HG03442 (cell line): Measurements from ENCODE around the gene SNX3.

ENCODE experiments used
- ATAC-seq: cut with Tn5 transposase; IDR thresholded peaks from one replicate; pipeline ENCODE4 v1.9.1; 2021; ENCODE audit warnings: mild to moderate bottlenecking, moderate library complexity; ENCODE audit not compliant: unreplicated experiment

Gene SNX3

DNA sequence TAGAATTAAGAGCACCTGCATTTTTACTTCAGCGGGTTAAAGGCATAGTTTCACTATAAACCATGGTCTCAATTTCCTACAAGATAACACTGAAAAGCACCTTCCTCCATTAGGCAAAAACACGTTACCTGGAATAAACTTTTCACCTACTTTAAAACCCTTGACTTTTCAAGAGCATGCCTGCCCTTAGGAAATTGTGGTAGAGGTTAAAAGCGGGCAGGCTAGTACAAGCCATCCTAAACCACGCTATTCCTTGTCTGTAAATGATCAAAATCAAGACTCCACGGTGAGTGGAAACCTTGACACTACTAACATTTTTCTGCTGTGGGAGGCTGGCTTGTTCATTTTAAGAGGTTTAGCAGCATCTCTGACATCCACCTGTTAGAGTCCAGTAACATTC is 51.1 kb downstream of the SNX3 start:
- ATAC-seq: no peak

DNA sequence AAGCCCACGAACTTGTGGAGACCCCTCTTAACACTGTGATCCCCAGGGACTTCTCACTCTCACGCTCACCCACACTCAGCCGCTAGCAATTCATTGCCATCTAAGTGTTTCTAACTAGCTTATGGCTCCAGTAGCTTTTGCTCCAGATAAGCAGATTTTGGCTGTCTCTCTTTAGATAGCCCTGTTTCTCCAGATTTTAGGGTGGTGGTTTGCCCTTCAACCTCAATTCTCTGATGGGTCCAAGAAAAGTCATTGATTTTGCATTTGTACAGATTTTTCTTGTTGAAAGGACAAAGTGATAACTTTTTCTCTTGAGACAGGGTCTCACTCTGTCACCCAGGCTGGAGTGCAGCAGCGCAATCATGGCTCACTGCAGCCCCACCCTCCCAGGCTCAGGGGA is 53.8 kb downstream of the SNX3 start:
- ATAC-seq: no peak

DNA sequence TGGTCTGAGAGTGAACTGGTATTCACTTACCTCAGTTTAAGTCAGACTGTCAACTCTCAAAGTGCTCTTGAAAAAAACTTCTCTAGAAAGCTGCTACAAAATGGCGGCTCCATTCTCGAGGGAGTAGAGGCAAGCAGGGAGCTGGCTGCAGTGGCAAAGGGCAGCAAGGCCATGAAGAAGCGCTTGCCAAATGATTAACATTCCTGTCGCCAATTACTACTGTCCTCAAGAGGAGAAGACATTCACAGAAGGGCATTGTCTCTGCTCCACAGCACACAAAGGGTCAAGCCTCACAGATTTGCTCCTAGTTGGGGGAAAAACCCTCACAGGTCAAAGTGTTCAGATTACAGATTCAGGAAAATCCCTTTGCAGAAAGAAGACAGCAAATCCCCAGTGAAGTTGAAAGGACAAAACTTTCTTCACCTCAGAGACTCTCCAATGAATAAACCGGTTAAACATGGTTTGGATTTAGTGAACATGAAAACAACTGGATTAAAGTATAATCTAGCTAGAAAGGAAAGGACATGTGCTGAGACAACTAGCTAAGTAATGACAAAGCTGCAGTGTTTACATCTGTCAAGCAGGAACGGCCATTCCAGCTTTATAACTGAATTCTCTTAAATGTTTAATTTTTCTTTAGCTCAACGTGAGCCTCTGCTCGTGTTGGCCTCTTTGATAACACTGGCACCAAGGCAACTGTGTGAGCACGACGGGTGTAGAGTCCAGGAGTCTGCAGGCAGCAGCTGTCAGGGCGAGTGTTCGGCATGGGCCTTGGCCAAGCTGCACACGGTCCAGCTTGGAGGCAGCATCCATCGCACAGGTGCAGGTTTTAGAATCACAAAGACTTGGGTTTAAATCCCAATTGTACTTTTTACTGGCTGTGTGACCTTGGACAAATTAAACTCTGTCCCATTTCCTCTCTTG is 57.4 kb downstream of the SNX3 start:
- no peak for ATAC-seq

DNA sequence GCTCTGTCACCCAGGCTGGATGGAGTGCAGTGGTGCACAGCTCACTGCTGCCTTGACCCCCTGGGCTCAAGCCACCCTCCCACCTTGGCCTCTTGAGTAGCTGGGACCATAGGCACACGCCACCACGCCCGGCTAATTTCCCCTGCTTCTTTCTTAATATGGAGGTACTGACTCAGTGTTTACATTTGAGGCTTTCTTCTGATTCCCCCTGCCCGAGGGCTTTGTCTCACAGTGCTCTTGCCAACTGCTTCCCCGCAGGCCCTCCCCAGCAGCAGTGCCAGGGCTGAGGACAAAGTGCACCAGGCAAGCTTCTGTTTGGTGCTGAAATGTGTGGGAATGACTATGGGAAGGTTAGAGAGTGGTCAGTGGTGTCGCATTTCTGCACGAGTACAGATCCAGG is 60.2 kb downstream of the SNX3 start:
- no peak for ATAC-seq

DNA sequence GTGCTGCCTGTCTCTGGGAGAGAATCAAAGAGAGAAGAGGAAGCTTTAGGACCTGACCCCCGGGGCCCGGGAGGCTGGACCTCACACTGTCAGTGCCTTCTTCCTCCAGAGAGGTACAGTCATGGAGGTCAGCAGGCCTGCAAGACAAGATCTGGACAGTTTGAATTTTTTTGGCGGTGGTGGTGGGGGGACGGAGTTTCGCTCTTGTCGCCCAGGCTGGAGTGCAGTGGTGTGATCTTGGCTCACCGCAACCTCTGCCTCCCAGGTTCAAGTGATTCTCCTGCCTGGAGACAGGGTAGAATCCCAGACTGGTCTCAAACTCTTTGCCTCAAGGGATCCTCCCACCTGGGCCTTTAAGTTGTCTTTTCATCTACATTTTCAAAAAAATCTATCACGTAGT is 60.7 kb downstream of the SNX3 start:
- ATAC-seq: no peak

DNA sequence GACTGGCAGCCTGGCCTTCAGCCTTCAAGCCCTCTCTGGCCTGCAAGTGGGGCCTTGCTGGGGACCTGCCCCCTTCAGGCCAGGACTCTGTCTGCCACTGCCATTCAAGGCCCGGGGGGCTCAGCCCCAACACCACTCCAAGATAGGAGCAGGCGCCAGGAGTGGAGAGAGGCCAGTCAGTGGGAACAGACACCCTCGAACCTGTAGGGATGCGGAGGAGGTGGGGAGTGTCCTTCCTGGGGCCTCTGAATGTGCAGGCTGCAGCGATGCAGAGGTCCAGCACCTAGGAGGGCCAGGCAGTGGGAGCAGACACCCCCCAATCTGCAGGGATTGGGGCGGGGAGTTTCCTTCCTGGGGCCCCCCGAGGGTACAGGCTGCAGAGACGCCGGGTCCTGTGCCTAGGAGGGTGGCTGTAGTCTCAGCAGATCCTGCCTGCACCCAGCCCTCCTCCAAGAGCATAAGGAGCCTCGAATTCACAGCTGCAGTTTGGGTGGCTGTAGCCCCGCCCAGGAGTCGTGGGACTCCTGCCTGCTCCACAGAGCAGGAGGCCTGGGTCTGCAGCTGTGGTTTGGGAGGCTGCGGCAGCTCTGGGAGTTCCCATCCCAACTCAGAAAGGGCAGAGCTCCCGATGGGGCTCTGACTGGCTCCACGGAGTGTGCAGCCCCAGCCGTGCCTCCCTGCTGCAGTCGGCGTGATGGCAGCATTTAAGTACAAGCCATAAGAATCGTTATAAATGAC is 61.9 kb downstream of the SNX3 start:
- no peak for ATAC-seq

DNA sequence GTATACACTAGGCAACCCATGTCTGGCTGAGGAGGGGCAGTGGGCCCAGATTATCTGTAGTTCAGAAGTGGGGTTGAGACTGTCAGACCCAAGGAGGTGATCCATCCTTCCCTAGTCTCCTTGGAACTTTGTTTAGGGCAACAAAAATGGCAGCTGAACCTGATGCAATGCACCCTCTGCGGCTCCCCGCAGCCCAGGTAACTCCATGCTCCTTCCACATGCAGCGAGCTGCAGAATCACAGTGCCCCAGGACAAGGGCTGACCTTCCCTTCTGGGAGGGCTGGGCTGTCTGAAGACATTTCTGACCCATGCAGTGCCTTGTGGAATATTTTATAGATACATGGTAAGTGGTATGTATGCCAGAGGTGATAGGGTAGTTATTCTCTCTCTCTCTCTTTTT is 65.6 kb downstream of the SNX3 start:
- no peak for ATAC-seq

DNA sequence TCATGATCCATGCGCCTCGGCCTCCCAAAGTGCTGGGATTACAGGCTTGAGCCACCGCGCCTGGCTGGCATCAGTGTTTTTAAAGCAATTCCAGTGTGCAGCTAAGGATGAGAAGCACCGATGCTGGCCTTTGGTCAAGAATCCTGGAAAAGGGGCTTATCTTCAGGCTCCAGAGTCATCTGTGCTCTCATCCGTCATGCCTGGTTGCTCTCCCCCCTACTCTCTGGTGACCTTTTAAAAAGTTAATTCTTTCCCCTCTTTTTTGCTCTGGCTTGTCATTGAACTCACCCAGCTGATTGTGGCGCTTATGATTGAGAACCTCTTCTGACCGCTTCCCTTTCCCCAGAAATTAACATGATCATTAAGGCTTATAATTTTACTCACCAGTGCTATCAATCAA is 66.3 kb downstream of the SNX3 start:
- no peak for ATAC-seq

DNA sequence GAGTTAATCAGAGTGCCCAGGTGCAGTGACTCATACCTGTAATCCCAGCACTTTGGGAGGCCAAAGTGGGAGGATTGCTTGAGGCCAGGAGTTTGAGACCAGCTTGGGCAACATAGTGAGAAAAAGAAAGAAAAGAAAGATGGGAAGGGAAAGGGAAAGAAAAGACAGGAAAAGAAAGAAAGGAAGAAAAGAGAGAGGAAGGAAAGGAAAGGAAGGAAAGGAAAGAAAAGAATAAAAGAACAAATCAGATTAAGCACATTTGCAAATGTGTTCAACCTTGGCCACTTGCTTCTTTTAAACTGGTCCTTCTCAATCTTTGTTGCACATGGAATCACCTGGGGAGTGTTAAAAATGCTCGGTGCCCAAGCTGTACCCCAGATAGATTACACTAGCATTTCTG is 67.0 kb downstream of the SNX3 start:
- ATAC-seq: no peak

DNA sequence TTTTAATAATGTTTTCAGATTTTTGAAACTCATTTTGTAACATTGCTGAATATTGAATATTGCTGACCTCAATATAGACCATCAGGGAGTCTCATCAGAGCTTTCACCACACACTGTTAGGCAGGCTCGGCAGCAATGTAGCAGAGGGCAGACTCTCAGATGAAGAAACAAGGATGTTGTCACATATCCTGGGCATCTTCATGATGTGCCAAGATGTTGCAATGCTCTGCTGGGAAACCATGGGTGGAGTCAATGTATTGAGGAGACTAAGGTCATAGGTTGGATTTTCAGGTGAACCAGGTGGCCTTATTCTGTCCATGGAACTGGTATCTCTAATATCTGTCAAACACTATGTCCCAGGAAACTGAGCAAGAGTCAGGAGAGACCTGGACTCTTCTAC is 67.7 kb downstream of the SNX3 start:
- no peak for ATAC-seq

DNA sequence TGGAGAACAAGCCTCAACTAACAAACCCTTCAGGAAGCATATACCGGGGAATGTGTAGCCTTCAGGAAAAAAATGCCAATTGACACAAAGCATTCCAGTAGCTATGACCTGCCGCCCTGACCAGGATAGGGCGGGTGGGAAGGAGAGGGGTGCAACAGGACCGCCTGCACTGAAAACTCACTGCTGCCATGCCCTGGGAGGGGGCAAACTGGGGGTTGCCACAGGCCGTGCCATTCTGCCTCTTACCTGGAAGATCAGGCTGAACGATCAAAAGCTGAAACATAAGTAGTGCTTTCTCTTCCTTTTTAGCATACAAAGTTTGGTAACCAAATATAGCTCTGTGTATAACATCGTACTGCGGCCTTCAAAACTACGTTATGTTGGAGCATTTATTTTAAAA is 73.3 kb downstream of the SNX3 start:
- no peak for ATAC-seq

DNA sequence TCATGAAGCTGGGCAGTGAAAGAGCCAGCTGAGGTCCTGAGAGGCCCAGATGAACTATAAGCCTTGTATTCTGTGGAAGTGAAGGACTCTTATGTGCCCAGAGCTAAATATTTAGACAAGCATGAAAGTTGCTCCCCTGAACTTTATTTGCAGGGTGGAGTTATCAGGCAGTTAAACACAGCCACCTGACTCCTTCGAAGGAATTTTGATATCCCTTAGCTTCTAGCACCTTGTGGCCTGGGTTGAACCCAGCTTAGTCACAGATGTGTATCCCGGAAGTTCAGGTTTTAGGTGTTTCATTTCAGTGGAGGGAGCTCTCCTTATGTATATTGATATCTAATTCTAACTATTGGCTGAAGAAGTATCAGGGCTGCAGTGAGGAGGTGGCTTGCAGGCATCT is 74.6 kb downstream of the SNX3 start:
- ATAC-seq: no peak

DNA sequence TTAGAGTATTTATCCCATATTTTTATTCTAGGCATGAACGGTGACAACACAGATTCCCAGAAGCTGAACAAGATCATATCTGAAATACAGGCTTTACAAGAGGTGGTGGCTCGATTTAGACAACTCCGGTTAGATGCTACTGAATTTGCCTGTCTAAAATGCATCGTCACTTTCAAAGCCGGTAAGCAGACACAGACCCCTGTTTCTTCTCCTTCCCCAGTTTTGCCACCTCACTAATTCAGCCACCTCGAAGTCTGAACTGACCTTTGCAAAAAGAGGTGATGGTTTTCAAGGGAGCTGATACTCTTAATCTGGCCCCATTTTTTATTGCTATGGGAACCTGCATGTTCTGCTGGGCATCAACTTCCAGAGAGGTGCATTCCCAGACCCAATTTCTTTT is 80.1 kb downstream of the SNX3 start:
- no peak for ATAC-seq

DNA sequence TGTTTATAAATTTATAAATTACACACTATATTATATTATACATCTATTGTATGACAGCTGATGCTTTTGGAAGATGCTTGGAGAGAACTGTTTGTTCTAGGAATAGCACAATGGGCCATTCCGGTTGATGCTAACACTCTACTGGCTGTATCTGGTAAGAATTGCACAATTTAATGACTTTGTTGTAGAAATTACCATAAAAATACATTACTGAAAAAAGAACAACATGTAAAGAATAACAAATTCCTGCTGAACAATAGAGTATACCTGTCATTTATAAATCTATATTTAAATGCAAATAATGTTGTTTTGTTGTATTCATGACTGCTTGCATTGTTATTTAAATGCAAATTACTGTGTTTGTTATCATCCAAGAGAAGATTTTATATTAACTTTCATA is 80.6 kb downstream of the SNX3 start:
- ATAC-seq: no peak

DNA sequence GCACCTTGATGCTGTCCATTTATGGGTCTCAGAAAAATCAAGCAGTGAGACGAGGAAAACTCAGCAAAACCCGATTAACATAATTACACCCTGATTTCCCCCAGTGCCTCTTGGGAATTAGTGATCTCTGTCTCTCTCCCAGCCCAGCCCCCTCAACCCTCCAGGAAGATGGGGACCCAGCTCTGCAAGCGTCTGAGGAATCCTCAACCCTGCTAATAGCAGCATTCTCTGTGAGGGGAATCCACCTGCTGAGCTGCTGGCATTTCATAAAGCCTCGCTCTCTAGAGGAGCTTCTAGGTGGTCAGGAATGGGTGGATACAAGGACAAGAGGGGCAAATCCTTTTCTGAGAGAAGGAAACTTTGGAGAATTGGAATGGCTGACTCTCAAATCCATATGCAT is 81.1 kb downstream of the SNX3 start:
- no peak for ATAC-seq

DNA sequence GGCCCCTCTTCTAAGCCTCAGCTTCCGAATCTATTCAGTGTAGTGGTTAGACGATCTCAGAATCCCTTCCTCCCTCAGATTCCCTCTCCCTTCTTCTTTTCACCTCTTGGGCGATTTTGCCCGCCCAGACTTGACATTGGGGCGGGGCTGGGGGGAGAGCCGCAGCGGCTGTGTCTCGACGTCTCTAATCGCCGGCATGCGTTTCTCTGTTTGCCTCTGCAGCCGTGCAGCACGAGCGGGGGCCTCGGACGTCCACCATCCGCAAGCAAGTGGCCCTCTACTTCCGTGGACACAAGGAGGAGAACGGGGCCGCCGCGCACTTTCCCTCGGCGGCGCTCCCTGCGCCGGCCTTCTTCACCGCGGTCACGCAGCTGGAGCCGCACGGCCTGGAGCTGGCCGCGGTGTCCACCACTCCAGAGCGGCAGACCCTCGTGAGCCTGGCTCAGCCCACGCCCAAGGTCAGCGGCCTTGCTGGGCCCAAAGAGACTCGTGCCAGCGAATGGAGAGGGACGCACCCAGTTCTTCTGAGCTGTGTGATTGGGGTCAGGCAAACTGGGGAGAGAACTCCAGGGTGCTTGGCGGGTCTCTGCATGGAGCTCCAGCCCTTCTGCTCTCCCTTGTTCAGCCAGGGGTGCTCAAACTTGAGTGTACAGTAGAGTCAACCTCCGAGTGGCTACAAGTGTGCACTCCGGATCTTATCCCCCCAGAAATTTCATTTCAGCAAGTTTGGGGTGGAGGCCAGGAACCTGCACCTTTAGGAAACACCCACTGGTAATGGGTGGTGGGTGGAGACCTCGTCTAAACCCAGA is 84.4 kb downstream of the SNX3 start:
- no peak for ATAC-seq

DNA sequence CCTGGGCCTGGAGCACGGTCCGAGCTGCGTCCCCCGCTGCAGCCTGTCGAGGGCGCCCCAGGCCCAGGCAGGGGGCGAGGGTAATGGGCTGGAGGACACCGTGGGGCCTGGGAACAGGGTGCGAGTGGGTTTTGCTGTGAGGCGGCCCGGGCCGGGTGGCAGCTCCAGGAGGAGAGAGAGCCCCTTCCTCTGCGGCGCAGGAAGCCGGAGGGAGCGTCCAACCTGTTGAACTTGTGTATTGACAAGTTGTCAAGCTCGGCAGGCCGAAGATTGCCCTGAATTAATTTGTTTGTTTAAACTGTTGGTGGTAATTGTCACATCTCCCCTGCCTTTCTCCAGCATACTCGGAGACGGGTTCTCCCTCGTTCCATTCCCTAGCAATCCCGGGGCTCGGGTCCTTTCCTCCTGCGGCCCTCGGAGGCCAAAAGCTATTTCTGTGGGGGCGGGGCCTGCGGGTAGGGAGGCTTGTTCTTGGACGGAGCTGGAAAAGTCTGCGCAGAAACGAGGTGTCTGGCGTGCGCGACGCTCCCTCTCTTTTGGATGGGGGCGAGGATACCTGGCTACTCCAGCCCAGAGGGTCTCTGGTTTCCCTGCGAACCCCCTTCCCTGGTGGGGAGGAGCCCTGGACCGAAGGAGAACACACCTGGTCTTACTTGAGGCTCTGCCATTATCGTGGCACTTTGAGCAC is 85.1 kb downstream of the SNX3 start:
- no peak for ATAC-seq

DNA sequence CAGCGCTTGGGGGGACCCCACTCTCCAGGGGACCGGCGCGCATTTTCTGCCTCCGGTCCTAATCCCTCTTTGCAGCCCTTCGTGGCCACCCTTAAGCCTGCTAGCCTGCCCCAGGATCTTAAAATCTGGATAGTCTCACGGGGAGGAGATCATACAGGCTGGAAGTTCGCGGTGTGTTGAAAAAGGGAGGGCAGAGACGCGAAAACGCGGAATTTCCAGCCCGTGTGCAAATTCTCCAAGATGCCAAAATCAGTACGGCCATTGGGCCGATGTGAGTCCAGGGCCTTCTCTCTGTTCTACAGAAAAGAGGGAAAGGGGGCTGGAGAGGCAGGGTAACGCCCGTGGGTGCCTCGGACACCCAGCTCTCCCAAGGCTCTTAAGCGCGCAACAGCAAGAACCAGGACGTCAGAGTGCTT is 85.7 kb downstream of the SNX3 start:
- ATAC-seq: no peak

DNA sequence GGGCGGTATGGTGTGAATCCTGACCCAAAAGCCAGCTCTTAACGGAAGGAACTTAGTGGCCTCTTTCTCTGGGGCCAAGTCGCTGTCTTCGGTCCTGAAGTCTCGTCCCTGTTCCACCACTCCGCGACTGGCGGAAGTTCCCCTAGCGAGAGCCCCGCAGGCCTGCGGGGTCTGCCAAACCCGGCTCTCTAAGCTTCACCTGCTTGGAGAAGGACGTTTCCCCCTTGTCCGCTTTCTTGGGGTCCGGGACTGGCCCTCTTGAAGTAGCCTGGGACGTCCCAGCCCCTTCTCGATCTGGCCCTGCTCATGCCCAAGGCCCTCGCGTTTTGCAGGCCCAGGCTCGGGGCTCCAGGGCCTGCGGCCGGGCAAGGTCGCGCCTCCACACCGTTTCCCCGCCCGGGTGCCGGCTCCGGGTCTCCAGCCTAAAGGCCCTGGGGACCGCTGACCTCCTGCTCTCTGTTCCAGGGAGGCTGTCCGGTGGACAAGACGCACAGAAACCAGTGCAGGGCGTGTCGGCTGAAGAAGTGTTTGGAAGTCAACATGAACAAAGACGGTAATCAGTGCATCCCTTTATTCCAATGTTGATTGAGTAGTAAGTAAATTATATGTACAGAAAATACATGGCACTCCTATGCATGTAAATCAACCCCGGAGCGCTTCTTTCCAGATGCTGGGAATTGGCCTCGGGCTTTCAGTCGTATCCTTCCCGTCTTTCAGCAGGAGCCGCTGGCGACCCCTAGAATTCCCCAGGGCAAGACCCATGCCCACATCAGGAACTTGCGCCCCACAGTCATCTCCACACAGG is 86.3 kb downstream of the SNX3 start:
- no peak for ATAC-seq

DNA sequence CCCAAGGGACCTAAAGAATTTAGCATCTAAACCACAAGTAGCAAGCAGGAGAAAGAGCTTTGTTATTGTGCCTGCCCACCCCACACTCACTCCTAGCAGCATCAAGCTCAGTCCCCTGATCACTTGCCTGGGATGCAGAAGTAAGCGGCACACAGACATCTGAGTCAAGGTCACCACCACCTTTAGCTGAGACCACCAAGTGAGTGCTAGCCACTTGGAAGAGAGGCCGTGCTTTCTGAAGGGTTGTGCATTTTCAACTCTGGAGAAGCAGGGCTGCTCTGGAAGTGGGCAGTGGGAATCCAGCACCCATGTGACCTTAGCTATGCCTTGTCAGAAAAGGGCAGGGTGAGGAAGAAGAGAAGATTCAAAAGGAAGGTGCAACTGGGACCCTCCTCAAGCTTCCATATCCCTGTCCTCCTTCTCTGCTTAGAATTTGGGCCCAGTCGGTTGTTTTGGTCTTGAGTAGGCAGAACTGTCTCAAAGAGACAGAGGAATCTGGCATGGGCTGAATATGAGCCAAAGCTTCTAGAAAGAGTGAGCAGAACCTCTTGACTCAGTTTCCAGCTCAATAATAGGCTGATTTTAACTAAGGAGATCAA is 88.8 kb downstream of the SNX3 start:
- no peak for ATAC-seq
